ENCODE data around the gene ANO10.
"Not testable (repeated sequence)": the region's sequence is repeated elsewhere in the genome, so short reads cannot be mapped to it uniquely, and the experiment has no call there.

ANO10 gene

GRCh38 chr3:43468133-43468532 is 153.7 kb downstream of the ANO10 start:
- TF ChIP-seq CTCF (IDR thresholded peaks at IDR 0.05; ENCODE audit: low read length): no peak
- H3K27ac ChIP-seq (ENCODE audit: low read depth, low read length, poor library complexity, severe bottlenecking): no peak overlapping the region
- H3K9me3 ChIP-seq (ENCODE audit: low read length): no peaks in the 10 kb centered on the region
- no peaks in the 10 kb centered on the region for H3K36me3 ChIP-seq (ENCODE audit: insufficient read depth, low read length)
- no peak overlapping the region for H3K4me2 ChIP-seq (ENCODE audit: low read length)
- no peak overlapping the region for H3K9ac ChIP-seq (ENCODE audit: low read length)
- H3K27me3 ChIP-seq (ENCODE audit: insufficient read depth, low read length): no peaks in the 10 kb centered on the region
- H2AFZ ChIP-seq (ENCODE audit: low read length): no peak overlapping the region
- no peak overlapping the region for H3K4me3 ChIP-seq (ENCODE audit: low read depth, low read length, poor library complexity, severe bottlenecking)
- no peaks in the 10 kb centered on the region for H4K20me1 ChIP-seq (ENCODE audit: insufficient read depth, low read length)
- H3K9me2 ChIP-seq (ENCODE audit: low read depth, low read length): no peaks in the 10 kb centered on the region
- no peaks in the 10 kb centered on the region for H3K79me2 ChIP-seq (ENCODE audit: insufficient read depth, low read length)
- no peaks in the 10 kb centered on the region for H3K4me1 ChIP-seq (ENCODE audit: insufficient read depth, low read length, severe bottlenecking)
- H3F3A ChIP-seq (ENCODE audit: insufficient read depth, low read length): no peaks in the 10 kb centered on the region

- Histone ChIP-seq H3K27ac (ENCODE audit: low read depth, low read length, poor library complexity, severe bottlenecking) (no peak overlapping the region), H4K20me1 (ENCODE audit: insufficient read depth, low read length) (no peaks in the 10 kb centered on the region), H3K9me3 (ENCODE audit: low read length) (no peaks in the 10 kb centered on the region), H3F3A (ENCODE audit: insufficient read depth, low read length) (no peaks in the 10 kb centered on the region), H3K27me3 (ENCODE audit: insufficient read depth, low read length) (no peaks in the 10 kb centered on the region), H3K9me2 (ENCODE audit: low read depth, low read length) (no peaks in the 10 kb centered on the region), H3K79me2 (ENCODE audit: insufficient read depth, low read length) (no peaks in the 10 kb centered on the region), H3K4me2 (ENCODE audit: low read length) (no peak overlapping the region), H3K36me3 (ENCODE audit: insufficient read depth, low read length) (no peaks in the 10 kb centered on the region), H3K4me1 (ENCODE audit: insufficient read depth, low read length, severe bottlenecking) (no peaks in the 10 kb centered on the region), H3K9ac (ENCODE audit: low read length) (no peak overlapping the region), H2AFZ (ENCODE audit: low read length) (no peak overlapping the region), H3K4me3 (ENCODE audit: low read depth, low read length, poor library complexity, severe bottlenecking) (no peak overlapping the region)
- TF ChIP-seq CTCF (IDR thresholded peaks at IDR 0.05; ENCODE audit: low read length) (no peak), EZH2 (IDR thresholded peaks at IDR 0.05; ENCODE audit: borderline replicate concordance, low read length) (no peak)
These were observed 156.7 kb downstream of the ANO10 start for GRCh38 chr3:43465109-43465508.

- not testable (repeated sequence) for H3K9me3 ChIP-seq (ENCODE audit: low read length); H3K27me3 ChIP-seq (ENCODE audit: insufficient read depth, low read length); H4K20me1 ChIP-seq (ENCODE audit: insufficient read depth, low read length)
These were observed 159.2 kb downstream of the ANO10 start for GRCh38 chr3:43462566-43462965.

GRCh38 chr3:43461345-43461744 is 160.5 kb downstream of the ANO10 start:
- H3F3A ChIP-seq (ENCODE audit: insufficient read depth, low read length): no peaks in the 10 kb centered on the region
- no peaks in the 10 kb centered on the region for H3K9me2 ChIP-seq (ENCODE audit: low read depth, low read length)
- TF ChIP-seq EZH2 (IDR thresholded peaks at IDR 0.05; ENCODE audit: borderline replicate concordance, low read length): no peak
- TF ChIP-seq CTCF (IDR thresholded peaks at IDR 0.05; ENCODE audit: low read length): no peak
- H3K9ac ChIP-seq (ENCODE audit: low read length): no peak overlapping the region
- no peaks in the 10 kb centered on the region for H3K27me3 ChIP-seq (ENCODE audit: insufficient read depth, low read length)
- no peaks in the 10 kb centered on the region for H3K36me3 ChIP-seq (ENCODE audit: insufficient read depth, low read length)
- no peak overlapping the region for H3K27ac ChIP-seq (ENCODE audit: low read depth, low read length, poor library complexity, severe bottlenecking)
- H4K20me1 ChIP-seq (ENCODE audit: insufficient read depth, low read length): no peaks in the 10 kb centered on the region
- H2AFZ ChIP-seq (ENCODE audit: low read length): no peak overlapping the region
- H3K4me2 ChIP-seq (ENCODE audit: low read length): no peak overlapping the region
- H3K4me1 ChIP-seq (ENCODE audit: insufficient read depth, low read length, severe bottlenecking): no peaks in the 10 kb centered on the region
- no peaks in the 10 kb centered on the region for H3K79me2 ChIP-seq (ENCODE audit: insufficient read depth, low read length)
- H3K4me3 ChIP-seq (ENCODE audit: low read depth, low read length, poor library complexity, severe bottlenecking): no peak overlapping the region
- H3K9me3 ChIP-seq (ENCODE audit: low read length): no peaks in the 10 kb centered on the region

More at GRCh38 chr3:43462566-43462965, 159.2 kb downstream of the ANO10 start:
- H3K9ac ChIP-seq (ENCODE audit: low read length); H3K9me2 ChIP-seq (ENCODE audit: low read depth, low read length); H3K4me2 ChIP-seq (ENCODE audit: low read length); H3K36me3 ChIP-seq (ENCODE audit: insufficient read depth, low read length); H3K79me2 ChIP-seq (ENCODE audit: insufficient read depth, low read length); H3K27ac ChIP-seq (ENCODE audit: low read depth, low read length, poor library complexity, severe bottlenecking); H3K4me3 ChIP-seq (ENCODE audit: low read depth, low read length, poor library complexity, severe bottlenecking); H3K4me1 ChIP-seq (ENCODE audit: insufficient read depth, low read length, severe bottlenecking); H3F3A ChIP-seq (ENCODE audit: insufficient read depth, low read length); H2AFZ ChIP-seq (ENCODE audit: low read length): not testable (repeated sequence)

- H3K9me3 ChIP-seq (ENCODE audit: low read length); H3K4me2 ChIP-seq (ENCODE audit: low read length); H3K27ac ChIP-seq (ENCODE audit: low read depth, low read length, poor library complexity, severe bottlenecking); H3F3A ChIP-seq (ENCODE audit: insufficient read depth, low read length); H3K79me2 ChIP-seq (ENCODE audit: insufficient read depth, low read length); H2AFZ ChIP-seq (ENCODE audit: low read length); H4K20me1 ChIP-seq (ENCODE audit: insufficient read depth, low read length); H3K4me3 ChIP-seq (ENCODE audit: low read depth, low read length, poor library complexity, severe bottlenecking); H3K9me2 ChIP-seq (ENCODE audit: low read depth, low read length); H3K4me1 ChIP-seq (ENCODE audit: insufficient read depth, low read length, severe bottlenecking); H3K36me3 ChIP-seq (ENCODE audit: insufficient read depth, low read length); H3K9ac ChIP-seq (ENCODE audit: low read length); H3K27me3 ChIP-seq (ENCODE audit: insufficient read depth, low read length): not testable (repeated sequence)
These were observed 164.8 kb downstream of the ANO10 start for GRCh38 chr3:43457038-43457437.

Data from OCI-LY1 (cell line).